SK-N-SH (cell line): Measurements from ENCODE around the gene GREM2. TPM values are rescaled to one million over a fixed set of nuclear protein-coding genes. Genes with fewer than 3 reads are reported as not detected.

Source experiments
- CTCF ChIA-PET: fragments of 300-600, 350-600 bp; formaldehyde crosslinking; extraction: SDS; loops from one replicate; lab custom pipeline; 2021; lab: Yijun Ruan, JAX
- POLR2A ChIA-PET: fragments of 350-600 bp; sonication (Branson Sonifier 250); formaldehyde crosslinking; extraction: SDS; loops from one replicate; lab custom pipeline; 2020; ENCODE audit warnings: antibody characterized with exemption, inconsistent platforms; lab: Yijun Ruan, JAX
- DNase-seq: peaks from one replicate; pipeline ENCODE4 v3.0.0; 2012
- H2AFZ ChIP-seq: fragments of 200-600 bp; sonication (generic); 2 replicates; pipeline ENCODE4 v1.8.1; 2016; ENCODE audit warnings: antibody characterized with exemption, mild to moderate bottlenecking, low read depth
- H3F3A ChIP-seq: fragments of 200-600 bp; sonication (generic); replicated peaks from 2 replicates; pipeline ENCODE3; 2016; ENCODE audit warnings: antibody characterized with exemption, mild to moderate bottlenecking; ENCODE audit not compliant: insufficient read depth
- H3K27ac ChIP-seq, 2 experiments: fragments of 200-500 bp in 1 of 2; fragments of 200-600 bp in 1 of 2; sonication (Bioruptor generic) in 1 of 2; sonication (generic), shearing (Covaris generic) in 1 of 2; 2 replicates each; pipeline versions ENCODE4 v1.5.1 to v1.6.1; 2014 to 2016; ENCODE audit warnings: low read depth in 2 of 2, inconsistent platforms in 1 of 2, low read length in 1 of 2, mild to moderate bottlenecking in 1 of 2, mixed read lengths in 1 of 2
- H3K27me3 ChIP-seq: fragments of 200-600 bp; sonication (generic), shearing (Covaris generic); 2 replicates; pipeline ENCODE4 v1.6.1; 2016; ENCODE audit warnings: mixed run types; ENCODE audit not compliant: insufficient read depth
- H3K36me3 ChIP-seq, 2 experiments: fragments of 200-500 bp in 1 of 2; fragments of 200-600 bp in 1 of 2; sonication (Bioruptor generic) in 1 of 2; sonication (generic) in 1 of 2; replicated peaks in 1 of 2; 2 replicates each; pipeline versions ENCODE3 to v1.5.1; 2014 to 2016; ENCODE audit warnings: low read length in 1 of 2, mild to moderate bottlenecking in 1 of 2; ENCODE audit not compliant: insufficient read depth in 2 of 2, control insufficient read depth in 1 of 2
- H3K4me1 ChIP-seq, 2 experiments: fragments of 200-500 bp in 1 of 2; fragments of 200-600 bp in 1 of 2; sonication (Bioruptor generic) in 1 of 2; sonication (generic), shearing (Covaris generic) in 1 of 2; 2 replicates each; pipeline versions ENCODE4 v1.5.1 to v1.6.1; 2014 to 2016; ENCODE audit warnings: low read depth in 1 of 2, low read length in 1 of 2, mixed run types in 1 of 2; ENCODE audit not compliant: insufficient read depth in 2 of 2, control insufficient read depth in 1 of 2
- H3K4me2 ChIP-seq: fragments of 200-600 bp; sonication (generic), shearing (Covaris generic); 2 replicates; pipeline ENCODE4 v1.6.1; 2017; ENCODE audit warnings: mixed run types
- H3K4me3 ChIP-seq, 2 experiments: fragments of 200-500 bp in 1 of 2; fragments of 200-600 bp in 1 of 2; sonication (Bioruptor generic) in 1 of 2; sonication (generic), shearing (Covaris generic) in 1 of 2; 2 replicates each; pipeline versions ENCODE4 v1.5.1 to v1.8.1; 2014 to 2016; ENCODE audit warnings: low read depth in 2 of 2, inconsistent platforms in 1 of 2, low read length in 1 of 2, mild to moderate bottlenecking in 1 of 2, mixed read lengths in 1 of 2, moderate library complexity in 1 of 2
- H3K79me2 ChIP-seq: fragments of 200-600 bp; sonication (generic); 2 replicates; pipeline ENCODE4 v1.8.1; 2017; ENCODE audit warnings: mild to moderate bottlenecking; ENCODE audit not compliant: insufficient read depth
- H3K9ac ChIP-seq: fragments of 200-600 bp; sonication (generic); 2 replicates; pipeline ENCODE4 v1.6.1; 2017; ENCODE audit warnings: mixed run types
- H3K9me2 ChIP-seq: fragments of 200-600 bp; sonication (generic); 2 replicates; pipeline ENCODE4 v1.6.1; 2017; ENCODE audit warnings: mixed run types
- H3K9me3 ChIP-seq: fragments of 200-600 bp; sonication (generic); 2 replicates; pipeline ENCODE4 v1.6.1; 2017; ENCODE audit warnings: mixed run types, mild to moderate bottlenecking, moderate library complexity
- H4K20me1 ChIP-seq: fragments of 200-600 bp; sonication (generic); 2 replicates; pipeline ENCODE4 v1.6.1; 2017; ENCODE audit warnings: mild to moderate bottlenecking, mixed run types; ENCODE audit not compliant: insufficient read depth
- CHD2 ChIP-seq: fragments of 150-350 bp; IDR thresholded peaks from 2 replicates; pipeline ENCODE4 v1.6.1; 2018; ENCODE audit warnings: low read length; ENCODE audit not compliant: partially characterized antibody
- ELF1 ChIP-seq: IDR thresholded peaks from 2 replicates; pipeline ENCODE4 v1.4.0; 2012
- EZH2phosphoT487 ChIP-seq: fragments of 200-600 bp; sonication (generic); IDR thresholded peaks from 2 replicates; pipeline ENCODE4 v1.6.1; 2017; ENCODE audit warnings: low read depth, mixed run types, mild to moderate bottlenecking, antibody characterized with exemption, moderate library complexity, borderline replicate concordance
- FOSL2 ChIP-seq: IDR thresholded peaks from 2 replicates; pipeline ENCODE4 v1.4.0; 2012; ENCODE audit warnings: low read depth, mild to moderate bottlenecking, moderate library complexity, borderline replicate concordance
- GABPA ChIP-seq: IDR thresholded peaks from 2 replicates; pipeline ENCODE4 v1.4.0; 2012; ENCODE audit warnings: low read depth, mild to moderate bottlenecking
- IRF3 ChIP-seq: fragments of 150-350 bp; IDR thresholded peaks from 2 replicates; pipeline ENCODE4 v1.6.1; 2016; ENCODE audit warnings: mild to moderate bottlenecking, low read depth, low read length
- JUND ChIP-seq: IDR thresholded peaks from 2 replicates; pipeline ENCODE4 v1.4.0; 2012
- NRF1 ChIP-seq: IDR thresholded peaks from 2 replicates; pipeline ENCODE4 v1.6.1; 2012; ENCODE audit warnings: low read depth, mild to moderate bottlenecking, low read length
- PBX3 ChIP-seq: IDR thresholded peaks from 2 replicates; pipeline ENCODE4; 2012
- RAD21 ChIP-seq: IDR thresholded peaks from 2 replicates; pipeline ENCODE4 v1.6.1; 2012; ENCODE audit warnings: mild to moderate bottlenecking, low read length
- RCOR1 ChIP-seq: fragments of 150-350 bp; IDR thresholded peaks from 2 replicates; pipeline ENCODE4 v1.6.1; 2017; ENCODE audit warnings: antibody characterized with exemption, low read length
- RFX5 ChIP-seq: IDR thresholded peaks from 2 replicates; pipeline ENCODE4 v1.6.1; 2012; ENCODE audit warnings: mild to moderate bottlenecking, improper control_type of control experiment, low read length
- SIN3A ChIP-seq: IDR thresholded peaks from 2 replicates; pipeline ENCODE4 v1.6.1; 2012; ENCODE audit warnings: low read depth, mild to moderate bottlenecking, low read length, moderate library complexity, borderline replicate concordance
- TAF1 ChIP-seq: IDR thresholded peaks from 2 replicates; pipeline ENCODE4 v1.6.1; 2012; ENCODE audit warnings: low read depth, mild to moderate bottlenecking, low read length, moderate library complexity, borderline replicate concordance
- TCF12 ChIP-seq: IDR thresholded peaks from 2 replicates; pipeline ENCODE4 v1.4.0; 2012
- USF1 ChIP-seq: IDR thresholded peaks from 2 replicates; pipeline ENCODE4 v1.4.0; 2012; ENCODE audit warnings: low read depth, borderline replicate concordance
- YY1 ChIP-seq: IDR thresholded peaks from 2 replicates; pipeline ENCODE4 v1.4.0; 2012; ENCODE audit warnings: low read depth, mild to moderate bottlenecking
- WGBS: methylation state at CpG from one replicate; pipeline ENCODE4 v1.1.6; 2017; ENCODE audit warnings: low lambda C conversion rate; 5-methylcytosine and 5-hydroxymethylcytosine counted together
- polyA plus RNA-seq, 3 experiments: library from polyadenylated mRNA; depleted of rRNA; stranded (reverse); fragments of >200 nt; gene quantifications; 2 replicates each; pipeline ENCODE4 v1.2.3, GENCODE V29; 2012
- TF ChIP-seq, protein P1 (sequence below): fragments of 150-350 bp; IDR thresholded peaks from 2 replicates; pipeline ENCODE4 v1.6.1; 2017; ENCODE audit warnings: antibody characterized with exemption, low read length, low read depth, borderline replicate concordance
- TF ChIP-seq, protein P2 (sequence below): fragments of 200-600 bp; sonication (generic); IDR thresholded peaks from 2 replicates; pipeline ENCODE4 v1.6.1; 2017; ENCODE audit warnings: antibody characterized with exemption, mild to moderate bottlenecking, moderate library complexity

Gene GREM2
- polyA plus RNA-seq, 1 of the 3 experiments (the other 2 are of a cell fraction), result 0.94 TPM

- POLR2A ChIA-PET, result no interaction called here
Measured at GRCh38 chr1:240515505-240515904, 96.5 kb downstream of the GREM2 start.

GRCh38 chr1:240511789-240512188 is 100.2 kb downstream of the GREM2 start:
- POLR2A ChIA-PET, result no interaction called here
- TF ChIP-seq NRF1 (no peak), FOSL2 (no peak), ELF1 (no peak), PBX3 (0 out of 2 replicates have a peak, but pooled peaks have one; percentile 27), YY1 (no peak), SIN3A (no peak), TAF1 (no peak), EZH2phosphoT487 (no peak), TCF12 (peak; percentile 46), RAD21 (no peak), GABPA (no peak), USF1 (no peak), IRF3 (no peak), CHD2 (no peak)
- TF ChIP-seq, protein P1, sequence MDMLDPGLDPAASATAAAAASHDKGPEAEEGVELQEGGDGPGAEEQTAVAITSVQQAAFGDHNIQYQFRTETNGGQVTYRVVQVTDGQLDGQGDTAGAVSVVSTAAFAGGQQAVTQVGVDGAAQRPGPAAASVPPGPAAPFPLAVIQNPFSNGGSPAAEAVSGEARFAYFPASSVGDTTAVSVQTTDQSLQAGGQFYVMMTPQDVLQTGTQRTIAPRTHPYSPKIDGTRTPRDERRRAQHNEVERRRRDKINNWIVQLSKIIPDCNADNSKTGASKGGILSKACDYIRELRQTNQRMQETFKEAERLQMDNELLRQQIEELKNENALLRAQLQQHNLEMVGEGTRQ, result no peak
- TF ChIP-seq, protein P2, sequence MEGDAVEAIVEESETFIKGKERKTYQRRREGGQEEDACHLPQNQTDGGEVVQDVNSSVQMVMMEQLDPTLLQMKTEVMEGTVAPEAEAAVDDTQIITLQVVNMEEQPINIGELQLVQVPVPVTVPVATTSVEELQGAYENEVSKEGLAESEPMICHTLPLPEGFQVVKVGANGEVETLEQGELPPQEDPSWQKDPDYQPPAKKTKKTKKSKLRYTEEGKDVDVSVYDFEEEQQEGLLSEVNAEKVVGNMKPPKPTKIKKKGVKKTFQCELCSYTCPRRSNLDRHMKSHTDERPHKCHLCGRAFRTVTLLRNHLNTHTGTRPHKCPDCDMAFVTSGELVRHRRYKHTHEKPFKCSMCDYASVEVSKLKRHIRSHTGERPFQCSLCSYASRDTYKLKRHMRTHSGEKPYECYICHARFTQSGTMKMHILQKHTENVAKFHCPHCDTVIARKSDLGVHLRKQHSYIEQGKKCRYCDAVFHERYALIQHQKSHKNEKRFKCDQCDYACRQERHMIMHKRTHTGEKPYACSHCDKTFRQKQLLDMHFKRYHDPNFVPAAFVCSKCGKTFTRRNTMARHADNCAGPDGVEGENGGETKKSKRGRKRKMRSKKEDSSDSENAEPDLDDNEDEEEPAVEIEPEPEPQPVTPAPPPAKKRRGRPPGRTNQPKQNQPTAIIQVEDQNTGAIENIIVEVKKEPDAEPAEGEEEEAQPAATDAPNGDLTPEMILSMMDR, result no peak
- TF ChIP-seq, all 33 proteins: peak for 2
- CTCF ChIA-PET, result no interaction called here
- no peak overlapping the region for H3K27ac ChIP-seq
- peaks cover 11 to 16% of the 10 kb centered on the region in 2 experiments for H3K4me1 ChIP-seq
- no peaks in the 10 kb centered on the region for H3K27me3 ChIP-seq
- no peaks in the 10 kb centered on the region for H3K9me2 ChIP-seq
- no peaks in the 10 kb centered on the region for H3K36me3 ChIP-seq
- no peak overlapping the region for H3K9ac ChIP-seq
- H3F3A ChIP-seq, result peaks cover 4% of the 10 kb centered on the region
- no peak for DNase-seq
- no peak overlapping the region for H3K4me3 ChIP-seq
- H3K9me3 ChIP-seq, result no peaks in the 10 kb centered on the region
- no peak overlapping the region for H2AFZ ChIP-seq
- H3K4me2 ChIP-seq, result no peak overlapping the region
- no peaks in the 10 kb centered on the region for H3K79me2 ChIP-seq
- no peaks in the 10 kb centered on the region for H4K20me1 ChIP-seq

More at GRCh38 chr1:240515505-240515904, 96.5 kb downstream of the GREM2 start:
- H3K9ac ChIP-seq, result peak overlapping the region; percentile 33; the same call in 1 of the 2 replicates
- H3K27me3 ChIP-seq, result no peaks in the 10 kb centered on the region
- 54% methylated on average over 1 of the region's 1 CpG for WGBS
- no peak for TF ChIP-seq RFX5
- TF ChIP-seq RCOR1, result no peak
- no peak for TF ChIP-seq SIN3A
- no peak for TF ChIP-seq GABPA
- TF ChIP-seq TCF12, result 0 out of 2 replicates have a peak, but pooled peaks have one; percentile 18
- TF ChIP-seq JUND, result 0 out of 2 replicates have a peak, but pooled peaks have one; percentile 11
- TF ChIP-seq, all 33 proteins: peak for 2
- H3K9me2 ChIP-seq, result no peaks in the 10 kb centered on the region
- no peak for DNase-seq
- H3K4me3 ChIP-seq, result no peak overlapping the region
- no peaks in the 10 kb centered on the region for H4K20me1 ChIP-seq
- H3K4me2 ChIP-seq, result peak overlapping the region; percentile 49
- no peaks in the 10 kb centered on the region for H3K36me3 ChIP-seq
- H3F3A ChIP-seq, result peaks cover 4% of the 10 kb centered on the region
- 0 out of 2 replicates have a peak overlapping the region, but pooled peaks have one; percentile 7 for H2AFZ ChIP-seq
- peak overlapping the region in 1 of 2 experiments; percentile 65; a peak in 2 of 4 replicates for H3K27ac ChIP-seq
- no peaks in the 10 kb centered on the region for H3K79me2 ChIP-seq
- H3K4me1 ChIP-seq, result peaks cover 0 to 16% of the 10 kb centered on the region in 2 experiments; a peak in 3 of 4 replicates
- CTCF ChIA-PET, result no interaction called here
- no peaks in the 10 kb centered on the region for H3K9me3 ChIP-seq
